WTC11 (cell line): ENCODE results near the gene C19orf44. TPM values are rescaled to one million over a fixed set of nuclear protein-coding genes. Genes with fewer than 3 reads are reported as not detected.

Experiments
- ATAC-seq: fragments of 200-7000 bp; cut with Tn5 transposase; 2 replicates; pipeline ENCODE4 v1.10.0; 2021; ENCODE audit warnings: mild to moderate bottlenecking, moderate library complexity
- CTCF ChIA-PET: fragments of 300-600 bp; sonication (Branson Sonifier 250); formaldehyde crosslinking; loops from one replicate; lab custom pipeline; 2021; ENCODE audit warnings: antibody characterized with exemption; lab: Charles Lee
- POLR2A ChIA-PET: fragments of 350-600 bp; sonication (Branson Sonifier 250); formaldehyde crosslinking; loops from one replicate; lab custom pipeline; 2021; ENCODE audit warnings: antibody characterized with exemption; lab: Charles Lee
- DNase-seq: peaks from one replicate; pipeline ENCODE4 v3.0.0; 2021; ENCODE audit warnings: low spot score
- H3K27ac Mint-ChIP-seq: 2 replicates; pipeline ENCODE4 v1.8.0; 2021; ENCODE audit warnings: mixed read lengths
- H3K27me3 Mint-ChIP-seq: 2 replicates; pipeline ENCODE4 v1.8.0; 2021; ENCODE audit warnings: low read depth, mild to moderate bottlenecking, moderate library complexity, mixed read lengths
- H3K36me3 Mint-ChIP-seq: 2 replicates; pipeline ENCODE4 v1.8.0; 2021; ENCODE audit warnings: mixed read lengths
- H3K4me1 Mint-ChIP-seq: 2 replicates; pipeline ENCODE4 v1.8.0; 2022; ENCODE audit warnings: mixed read lengths
- H3K4me3 Mint-ChIP-seq: 2 replicates; pipeline ENCODE4 v1.8.0; 2021; ENCODE audit warnings: mild to moderate bottlenecking, moderate library complexity, mixed read lengths
- H3K9me3 Mint-ChIP-seq: 2 replicates; pipeline ENCODE4 v1.8.0; 2021; ENCODE audit warnings: mixed read lengths
- ATF1 ChIP-seq: sonication (generic); formaldehyde crosslinking; IDR thresholded peaks from 2 replicates; pipeline ENCODE4 v1.8.1; 2023; ENCODE audit warnings: mild to moderate bottlenecking, moderate library complexity, missing genetic modification reagents
- ATF2 ChIP-seq: sonication (generic); formaldehyde crosslinking; IDR thresholded peaks from 2 replicates; pipeline ENCODE4 v1.8.1; 2022; ENCODE audit warnings: low read depth, missing genetic modification reagents, borderline replicate concordance
- ATF3 ChIP-seq: sonication (generic); formaldehyde crosslinking; conservative IDR thresholded peaks from 2 replicates; pipeline ENCODE4 v1.8.1; 2022; ENCODE audit warnings: mild to moderate bottlenecking, missing genetic modification reagents
- CBFB ChIP-seq: sonication (generic); formaldehyde crosslinking; IDR thresholded peaks from 2 replicates; pipeline ENCODE4 v1.8.1; 2022; ENCODE audit warnings: mild to moderate bottlenecking, low read depth, missing genetic modification reagents
- EMX1 ChIP-seq: fragments of 250-450 bp; sonication (Bioruptor Pico); IDR thresholded peaks from 2 replicates; pipeline ENCODE4 v1.8.0; 2021; ENCODE audit warnings: mild to moderate bottlenecking
- FOXP1 ChIP-seq: sonication (generic); formaldehyde crosslinking; IDR thresholded peaks from 2 replicates; pipeline ENCODE4 v1.8.0; 2022; ENCODE audit warnings: missing genetic modification reagents, mild to moderate bottlenecking, moderate library complexity, borderline replicate concordance
- JUN ChIP-seq: sonication (generic); formaldehyde crosslinking; IDR thresholded peaks from 2 replicates; pipeline ENCODE4 v1.8.0; 2023; ENCODE audit warnings: mild to moderate bottlenecking, missing genetic modification reagents
- MAX ChIP-seq: sonication (generic); formaldehyde crosslinking; IDR thresholded peaks from 2 replicates; pipeline ENCODE4 v1.8.0; 2022; ENCODE audit warnings: mild to moderate bottlenecking, missing genetic modification reagents
- PREB ChIP-seq: sonication (generic); formaldehyde crosslinking; IDR thresholded peaks from 2 replicates; pipeline ENCODE4 v1.8.1; 2022; ENCODE audit warnings: mild to moderate bottlenecking, missing genetic modification reagents, moderate library complexity, borderline replicate concordance
- SMAD4 ChIP-seq: sonication (generic); formaldehyde crosslinking; IDR thresholded peaks from 2 replicates; pipeline ENCODE4 v1.8.0; 2022; ENCODE audit warnings: mild to moderate bottlenecking, missing genetic modification reagents
- STAT6 ChIP-seq: sonication (generic); formaldehyde crosslinking; conservative IDR thresholded peaks from 2 replicates; pipeline ENCODE4 v1.8.1; 2023; ENCODE audit warnings: mild to moderate bottlenecking, low read depth, missing genetic modification reagents, moderate library complexity
- USF2 ChIP-seq: sonication (generic); formaldehyde crosslinking; IDR thresholded peaks from 2 replicates; pipeline ENCODE4 v1.8.1; 2023; ENCODE audit warnings: mild to moderate bottlenecking, missing genetic modification reagents, moderate library complexity
- ZNF121 ChIP-seq: sonication (generic); formaldehyde crosslinking; IDR thresholded peaks from 2 replicates; pipeline ENCODE4 v1.8.0; 2023; ENCODE audit warnings: missing genetic modification reagents
- ZNF263 ChIP-seq: sonication (generic); formaldehyde crosslinking; IDR thresholded peaks from 2 replicates; pipeline ENCODE4 v1.8.1; 2022; ENCODE audit warnings: low read depth, mild to moderate bottlenecking, moderate library complexity, missing genetic modification reagents
- ZNF532 ChIP-seq: fragments of 250-450 bp; sonication (Bioruptor Pico); IDR thresholded peaks from 2 replicates; pipeline ENCODE4 v1.9.0; 2021; ENCODE audit warnings: mild to moderate bottlenecking, borderline replicate concordance
- total RNA-seq: library from RNA; stranded (reverse); gene quantifications from 3 replicates; pipeline ENCODE4 v1.2.3, GENCODE V29; 2021

The C19orf44 gene
- total RNA-seq, 1 experiment from 2014 or later: 4.1 TPM

GRCh38 chr19:16531380-16531669, 35.1 kb downstream of the C19orf44 start:
- ChIA-PET POLR2A (no interaction called here), CTCF (interaction anchor here (1.9 kb wide), 1 partner anchor 89 kb away, joined by 4 read pairs; no protein-coding TSS in a partner anchor)
- TF ChIP-seq MAX (no peak), JUN (CRISPR knock-in tag) (no peak), ATF3 (CRISPR knock-in tag) (no peak), FOXP1 (CRISPR knock-in tag) (no peak)
- no peaks in the 10 kb centered on the region for H3K27me3 Mint-ChIP-seq
- no peak for ATAC-seq
- H3K4me3 Mint-ChIP-seq: no peak overlapping the region
- DNase-seq: no peak
- H3K27ac Mint-ChIP-seq: no peak overlapping the region
- H3K9me3 Mint-ChIP-seq: no peaks in the 10 kb centered on the region
- H3K4me1 Mint-ChIP-seq: no peaks in the 10 kb centered on the region
- H3K36me3 Mint-ChIP-seq: peaks cover 68% of the 10 kb centered on the region

GRCh38 chr19:16532440-16533234, 36.4 kb downstream of the C19orf44 start:
- CTCF ChIA-PET: interaction anchor here (1.9 kb wide), 1 partner anchor 91 kb away, joined by 4 read pairs; no protein-coding TSS in a partner anchor
- Mint-ChIP-seq H3K4me1 (no peaks in the 10 kb centered on the region), H3K9me3 (no peaks in the 10 kb centered on the region), H3K27me3 (no peaks in the 10 kb centered on the region), H3K4me3 (no peak overlapping the region), H3K27ac (no peak overlapping the region), H3K36me3 (peaks cover 63% of the 10 kb centered on the region)
- TF ChIP-seq USF2 (CRISPR knock-in tag): no peak
- TF ChIP-seq ATF1: no peak
- TF ChIP-seq EMX1 (CRISPR knock-in tag): no peak
- TF ChIP-seq ZNF263 (CRISPR knock-in tag): no peak
- TF ChIP-seq ZNF121 (CRISPR knock-in tag): no peak
- no peak for DNase-seq
- POLR2A ChIA-PET: interaction anchor here (1.3 kb wide), 1 partner anchor 9 kb away, joined by 3 read pairs; the partner anchor contains the start of gene CHERP
- ATAC-seq: no peak

- DNase-seq: no peak
- Mint-ChIP-seq H3K9me3 (no peaks in the 10 kb centered on the region), H3K4me3 (no peak overlapping the region), H3K27ac (no peak overlapping the region)
- POLR2A ChIA-PET: interaction anchor here (0.7 kb wide), 1 partner anchor 17 kb away, joined by 3 read pairs; no protein-coding TSS in a partner anchor
- TF ChIP-seq PREB (no peak), ZNF532 (no peak), SMAD4 (CRISPR knock-in tag) (no peak), ATF2 (CRISPR knock-in tag) (no peak), FOXP1 (CRISPR knock-in tag) (no peak), JUN (CRISPR knock-in tag) (no peak), CBFB (CRISPR knock-in tag) (no peak), STAT6 (CRISPR knock-in tag) (no peak)
- TF ChIP-seq, all 79 proteins: peak for 0
- H3K4me1 Mint-ChIP-seq: no peaks in the 10 kb centered on the region
- no peaks in the 10 kb centered on the region for H3K27me3 Mint-ChIP-seq
- no peak for ATAC-seq
- peaks cover 66% of the 10 kb centered on the region for H3K36me3 Mint-ChIP-seq
- CTCF ChIA-PET: no interaction called here
These were observed 39.2 kb downstream of the C19orf44 start for GRCh38 chr19:16535381-16535780.
